DMS114 treated with DMSO at 0.1 percent for 48 hours (cell line): ENCODE data around the gene FGF2.
"Not testable (repeated sequence)": the region's sequence is repeated elsewhere in the genome, so short reads cannot be mapped to it uniquely, and the experiment has no call there.

Source experiments
- DNase-seq: peaks from one replicate; lab custom pipeline; 2025; ENCODE audit not compliant: unreplicated experiment; lab: John Stamatoyannopoulos, UW

Gene FGF2

DNA sequence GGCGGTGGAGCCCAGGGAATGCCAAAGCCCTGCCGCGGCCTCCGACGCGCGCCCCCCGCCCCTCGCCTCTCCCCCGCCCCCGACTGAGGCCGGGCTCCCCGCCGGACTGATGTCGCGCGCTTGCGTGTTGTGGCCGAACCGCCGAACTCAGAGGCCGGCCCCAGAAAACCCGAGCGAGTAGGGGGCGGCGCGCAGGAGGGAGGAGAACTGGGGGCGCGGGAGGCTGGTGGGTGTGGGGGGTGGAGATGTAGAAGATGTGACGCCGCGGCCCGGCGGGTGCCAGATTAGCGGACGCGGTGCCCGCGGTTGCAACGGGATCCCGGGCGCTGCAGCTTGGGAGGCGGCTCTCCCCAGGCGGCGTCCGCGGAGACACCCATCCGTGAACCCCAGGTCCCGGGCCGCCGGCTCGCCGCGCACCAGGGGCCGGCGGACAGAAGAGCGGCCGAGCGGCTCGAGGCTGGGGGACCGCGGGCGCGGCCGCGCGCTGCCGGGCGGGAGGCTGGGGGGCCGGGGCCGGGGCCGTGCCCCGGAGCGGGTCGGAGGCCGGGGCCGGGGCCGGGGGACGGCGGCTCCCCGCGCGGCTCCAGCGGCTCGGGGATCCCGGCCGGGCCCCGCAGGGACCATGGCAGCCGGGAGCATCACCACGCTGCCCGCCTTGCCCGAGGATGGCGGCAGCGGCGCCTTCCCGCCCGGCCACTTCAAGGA is at the start of gene FGF2:
Gene FGF2 (plus strand): TSS at position 279 of the 705 bp plus-strand sequence. CDS start 344 bp downstream, at position 623.
- no peak for DNase-seq

DNA sequence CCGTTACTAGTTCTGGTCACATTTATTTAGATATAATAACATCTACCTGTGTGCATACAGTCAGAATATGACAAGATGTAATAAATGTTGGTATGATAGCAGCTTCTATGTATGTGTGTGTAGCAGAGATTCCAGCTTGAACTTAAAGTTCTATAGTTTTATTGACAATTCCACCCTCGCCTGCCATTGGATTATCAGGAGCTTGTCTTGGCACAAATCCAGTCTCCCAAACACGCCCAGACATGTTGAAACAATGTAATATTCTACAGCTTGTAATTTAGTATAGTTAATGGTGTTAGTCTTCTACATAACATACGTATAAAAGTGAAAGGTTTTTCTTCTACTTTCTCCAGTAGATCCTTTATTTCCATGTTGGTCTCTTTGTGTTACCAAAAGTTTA is 49.7 kb upstream of the FGF2 start:
- no peak for DNase-seq

DNA sequence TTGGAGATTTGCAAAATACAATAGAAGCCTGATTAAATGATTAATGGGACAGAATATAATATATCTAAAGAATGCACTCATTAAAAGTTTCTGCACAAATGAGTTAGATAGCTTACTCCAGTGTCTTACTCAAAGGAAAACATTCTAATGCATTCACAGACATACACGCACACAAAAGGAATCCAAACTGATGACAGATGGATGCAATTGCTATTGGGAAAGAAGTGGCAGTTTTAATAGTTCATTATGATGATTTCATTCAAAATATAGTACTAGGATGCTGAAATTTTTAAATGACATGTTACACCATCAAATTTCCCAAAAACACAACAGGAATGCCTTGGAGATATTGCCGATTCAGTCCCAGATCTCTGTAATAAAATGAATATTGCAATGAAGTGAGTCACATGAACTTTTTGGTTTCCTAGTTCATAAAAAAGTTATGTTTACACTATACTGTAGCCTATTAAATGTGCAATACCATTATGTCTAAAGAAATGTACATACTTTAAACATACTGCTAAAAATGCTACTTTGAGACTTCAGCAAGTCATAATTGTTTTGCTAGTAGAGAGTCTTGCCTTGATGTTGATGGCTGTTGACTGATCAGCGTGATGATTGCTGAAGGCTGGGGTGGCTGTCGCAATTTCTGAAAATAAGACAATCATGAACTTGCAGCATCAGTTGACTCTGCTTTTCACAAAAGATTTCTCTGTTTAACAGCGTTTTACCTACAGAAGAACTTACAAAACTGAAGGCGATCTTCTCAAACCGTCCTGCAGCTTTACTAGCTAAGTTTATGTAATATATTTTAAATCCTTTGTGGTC is 48.6 kb upstream of the FGF2 start:
- DNase-seq: no peak

DNA sequence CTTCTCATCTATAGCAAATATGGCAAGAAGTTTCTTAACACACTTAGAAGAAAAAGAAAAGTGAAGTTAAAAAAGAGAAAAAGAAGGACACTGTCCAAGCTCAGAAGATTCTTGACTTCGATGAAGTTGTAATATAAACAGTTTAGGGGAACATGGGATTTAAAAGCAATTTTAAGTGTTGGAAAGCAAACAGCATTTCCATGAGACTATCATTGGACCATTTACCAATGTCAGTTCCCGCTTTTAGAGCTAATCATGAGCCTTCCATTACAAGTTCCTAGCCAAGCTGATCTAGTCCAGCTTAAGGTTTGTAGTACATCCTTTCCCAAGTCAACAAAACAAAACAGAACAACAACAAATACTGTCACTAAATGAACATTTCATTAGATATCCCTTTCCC is 45.1 kb upstream of the FGF2 start:
- DNase-seq: no peak

DNA sequence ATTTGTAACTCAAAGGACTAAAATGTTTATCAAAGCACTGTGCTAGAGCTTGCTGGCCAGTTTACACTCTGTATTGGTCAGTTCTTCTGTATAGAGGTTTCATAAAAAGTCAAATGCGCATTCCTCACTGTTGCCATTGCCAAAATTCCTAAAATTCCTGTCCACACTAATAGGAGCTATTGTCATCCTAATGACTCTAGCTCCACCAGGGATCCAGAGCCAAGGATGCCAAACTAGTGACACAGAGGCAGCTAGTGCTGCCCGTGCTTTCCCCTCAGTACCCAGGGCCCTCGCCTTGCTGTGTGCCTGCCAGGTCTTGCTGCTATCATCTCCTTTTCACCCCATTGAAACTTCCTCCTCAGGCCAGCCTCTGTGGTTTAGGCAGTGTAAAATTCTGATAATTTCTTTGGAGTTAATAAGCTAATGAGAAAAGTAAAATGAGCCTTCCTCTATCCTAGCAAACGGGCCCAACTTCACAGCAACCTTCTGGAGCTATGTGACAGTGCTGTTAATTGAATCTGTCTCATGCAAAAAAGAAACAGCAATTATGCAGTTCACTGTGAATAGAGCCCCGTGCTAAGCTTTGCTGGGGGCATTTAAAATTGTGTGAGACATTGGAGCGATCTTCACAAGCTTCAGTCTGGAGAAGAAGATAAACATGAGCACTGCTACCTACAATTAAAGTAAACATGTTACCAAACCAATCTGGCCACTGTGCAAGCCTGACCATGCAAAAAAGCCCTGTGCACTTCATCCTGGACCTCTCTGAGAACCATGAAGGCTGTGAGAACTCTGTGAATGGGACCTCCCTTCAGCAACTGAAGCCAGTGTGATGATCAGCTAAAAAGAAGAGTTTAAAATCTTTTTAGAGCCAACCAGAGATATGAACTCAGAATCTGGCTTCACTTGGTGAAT is 43.1 kb upstream of the FGF2 start:
- DNase-seq: peak; percentile 35

DNA sequence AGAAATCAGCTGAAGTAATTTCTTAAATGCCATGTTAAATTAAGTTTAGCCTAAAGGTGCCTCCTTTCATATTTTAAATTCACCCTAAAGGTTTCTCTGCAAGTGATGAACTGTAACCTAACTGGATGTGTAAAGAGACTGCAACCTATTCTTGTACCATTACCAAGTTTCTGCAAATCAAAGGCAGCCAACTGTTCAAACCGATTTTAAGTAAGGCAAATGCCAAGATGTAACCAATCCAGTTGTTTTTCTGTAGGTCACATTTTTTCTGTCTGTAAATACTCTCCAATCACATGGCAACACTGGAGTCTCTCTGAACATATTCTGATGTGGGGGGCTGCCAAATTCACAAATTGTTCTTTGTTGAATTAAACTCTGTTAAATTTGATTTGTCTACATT is 42.4 kb upstream of the FGF2 start:
- peak; percentile 34 for DNase-seq

DNA sequence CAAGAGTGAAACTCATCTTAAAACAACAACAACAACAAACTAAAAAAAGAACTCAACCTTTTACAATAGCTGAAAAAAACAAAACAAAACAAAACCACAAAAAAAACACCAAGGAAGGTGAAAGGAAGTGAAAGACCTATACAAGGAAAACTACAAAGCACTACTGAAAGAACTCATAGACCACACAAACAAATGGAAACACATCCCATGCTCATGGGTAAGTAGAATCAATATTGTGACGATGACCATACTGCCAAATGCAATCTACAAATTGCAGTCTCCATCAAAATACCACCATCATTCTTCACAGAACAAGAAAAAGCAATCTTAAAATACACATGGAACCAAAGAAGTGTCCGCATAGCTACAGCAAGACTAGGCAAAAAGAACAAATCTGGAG is 41.5 kb upstream of the FGF2 start:
- DNase-seq: no peak

DNA sequence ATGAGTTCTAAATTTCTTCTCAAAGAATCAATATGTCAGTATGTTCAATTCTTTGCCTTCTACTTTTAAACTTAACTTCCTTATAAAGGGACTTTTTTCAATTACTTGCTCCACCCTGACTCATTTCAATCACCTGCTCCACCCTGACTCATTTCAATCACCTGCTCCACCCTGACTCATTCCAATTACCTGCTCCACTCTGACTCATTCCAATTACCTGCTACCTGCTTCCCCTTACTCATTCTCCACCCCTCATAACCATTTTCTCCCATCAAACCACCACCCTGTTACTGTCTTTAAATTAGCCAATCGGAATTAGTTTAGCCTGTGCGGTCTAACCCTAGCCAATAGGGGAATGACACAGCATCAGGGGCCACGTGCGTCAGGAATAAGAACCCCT is 40.3 kb upstream of the FGF2 start:
- DNase-seq: not testable (repeated sequence)

DNA sequence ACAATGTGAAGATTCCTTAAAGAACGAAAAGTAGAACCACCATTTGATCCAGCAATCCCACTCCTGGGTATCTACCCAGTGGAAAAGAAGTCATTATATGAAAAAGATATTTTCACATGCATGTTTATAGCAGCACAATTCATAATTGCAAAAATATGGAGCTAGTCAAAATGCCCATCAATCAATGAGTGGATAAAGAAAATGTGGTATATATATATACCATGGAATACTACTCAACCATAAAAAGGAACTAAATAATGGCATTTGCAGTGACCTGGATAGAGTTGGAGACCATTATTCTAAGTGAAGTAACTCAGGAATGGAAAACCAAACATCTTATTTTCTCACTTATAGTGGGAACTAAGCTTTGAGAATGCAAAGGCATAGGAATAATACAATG is 39.7 kb upstream of the FGF2 start:
- DNase-seq: not testable (repeated sequence)

DNA sequence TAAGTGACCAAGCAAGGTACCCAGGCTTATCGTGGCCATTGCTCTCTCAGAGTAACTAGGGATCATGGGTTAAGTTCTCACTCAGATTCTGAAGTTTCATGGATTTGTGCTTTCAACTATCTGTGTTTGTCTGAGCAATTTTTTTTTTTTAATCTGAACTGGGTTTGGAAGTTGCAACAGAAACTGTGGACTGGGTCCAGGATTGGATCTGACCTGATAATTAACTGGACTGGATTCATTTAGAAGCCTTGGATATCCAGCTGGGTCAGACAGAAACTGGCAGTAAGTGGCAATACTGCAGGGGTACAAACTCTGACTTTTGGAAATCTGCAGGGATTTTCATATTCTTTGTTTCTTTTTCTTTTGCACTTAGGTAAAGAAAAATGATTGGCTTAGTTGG is 38.7 kb upstream of the FGF2 start:
- DNase-seq: no peak

DNA sequence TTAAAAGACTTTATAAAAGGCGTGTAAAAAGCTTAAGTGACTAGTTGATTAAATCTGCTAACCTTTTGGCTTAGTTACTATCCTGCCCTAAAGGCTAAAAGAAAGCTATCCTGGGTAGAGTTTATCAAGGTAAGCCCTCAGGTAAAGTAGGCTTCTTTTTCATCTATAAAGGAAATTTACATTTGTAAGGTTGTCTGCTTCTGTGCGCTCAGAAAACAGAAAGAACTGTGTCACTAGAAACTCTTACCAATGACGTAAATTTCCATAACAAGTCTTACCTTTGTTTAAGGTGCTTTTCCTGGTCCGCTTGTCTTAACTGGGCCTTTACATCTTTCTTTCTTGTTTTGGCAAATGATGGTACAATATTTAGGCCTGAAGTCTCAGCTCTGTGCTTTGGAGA is 37.7 kb upstream of the FGF2 start:
- no peak for DNase-seq

DNA sequence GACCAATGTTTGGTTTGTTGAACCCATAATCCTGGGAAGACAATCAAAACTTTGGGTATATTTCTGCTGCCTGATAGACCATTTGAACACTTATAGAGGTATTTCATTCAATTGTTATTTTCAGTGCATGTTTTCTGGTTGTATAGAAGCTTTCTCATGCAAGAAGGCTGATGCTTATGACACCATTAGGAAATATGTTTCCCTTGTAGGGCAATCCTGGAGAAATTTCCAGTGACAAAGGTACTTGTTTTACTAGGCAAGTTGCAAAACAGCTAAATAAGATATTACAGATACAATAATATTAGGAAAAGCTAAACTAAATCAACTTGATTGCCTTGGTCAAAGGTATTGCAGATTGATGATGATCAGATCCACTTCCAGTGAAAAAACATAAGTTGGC is 32.8 kb upstream of the FGF2 start:
- DNase-seq: no peak

DNA sequence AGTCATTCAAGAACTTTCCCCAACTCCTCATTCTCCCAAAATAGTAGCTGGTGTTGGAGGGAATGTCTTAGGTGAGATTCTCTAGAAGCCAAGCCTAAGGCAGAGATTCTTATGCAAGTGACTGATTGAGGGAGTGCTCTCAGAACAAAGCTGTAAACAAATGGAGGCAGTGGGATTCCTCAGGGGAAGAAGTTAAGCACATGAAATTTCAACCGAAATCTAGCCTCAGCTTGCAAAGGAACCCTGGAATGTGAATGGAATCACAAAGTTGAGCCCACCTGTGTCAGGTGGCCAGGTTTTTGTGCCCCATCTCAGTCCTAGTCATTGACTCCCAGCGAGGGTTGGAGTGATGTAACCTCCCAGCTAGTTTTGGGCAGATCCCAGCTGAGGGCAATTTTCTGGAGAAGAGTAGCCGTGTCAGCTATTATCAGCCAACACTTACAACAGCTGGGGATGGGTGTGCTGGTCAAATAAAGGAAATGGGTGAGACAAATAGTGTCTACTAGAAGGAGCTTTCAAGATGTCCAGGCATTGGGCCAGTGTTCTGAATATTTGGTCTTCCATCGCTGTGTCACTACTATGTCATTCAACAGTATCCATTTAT is 29.7 kb upstream of the FGF2 start:
- DNase-seq: no peak

DNA sequence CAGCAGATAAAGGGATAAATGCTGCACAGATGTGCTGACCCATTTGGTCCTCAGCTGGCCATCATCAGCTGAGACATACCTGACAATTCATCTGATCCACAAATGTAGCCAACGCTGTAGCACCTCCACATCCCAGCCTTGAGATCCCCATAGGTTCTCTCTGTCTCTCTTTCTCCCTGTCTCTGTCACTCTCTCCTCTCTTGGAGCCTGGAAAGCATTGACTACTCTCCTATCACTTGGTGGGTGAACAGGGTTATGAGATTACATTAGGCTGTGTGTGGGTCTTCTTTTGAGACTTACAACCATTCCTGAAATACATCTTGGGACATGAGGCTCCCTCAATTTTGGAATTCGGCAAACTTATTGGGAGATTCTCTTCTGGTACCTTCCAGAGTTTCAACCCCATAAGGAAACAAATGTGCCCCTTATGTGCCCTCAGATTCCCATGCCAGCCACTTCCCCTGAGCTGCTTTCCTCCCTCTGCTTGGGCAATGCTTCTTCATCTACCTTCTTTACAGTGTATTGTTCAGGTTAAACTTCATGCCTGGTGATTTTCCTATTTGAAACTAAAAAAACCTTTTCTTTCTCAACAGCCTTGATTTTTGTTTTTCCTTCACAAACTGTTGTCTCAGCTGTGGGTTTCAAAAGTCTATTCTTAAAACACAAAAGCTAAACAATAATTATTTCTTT is 29.1 kb upstream of the FGF2 start:
- no peak for DNase-seq

DNA sequence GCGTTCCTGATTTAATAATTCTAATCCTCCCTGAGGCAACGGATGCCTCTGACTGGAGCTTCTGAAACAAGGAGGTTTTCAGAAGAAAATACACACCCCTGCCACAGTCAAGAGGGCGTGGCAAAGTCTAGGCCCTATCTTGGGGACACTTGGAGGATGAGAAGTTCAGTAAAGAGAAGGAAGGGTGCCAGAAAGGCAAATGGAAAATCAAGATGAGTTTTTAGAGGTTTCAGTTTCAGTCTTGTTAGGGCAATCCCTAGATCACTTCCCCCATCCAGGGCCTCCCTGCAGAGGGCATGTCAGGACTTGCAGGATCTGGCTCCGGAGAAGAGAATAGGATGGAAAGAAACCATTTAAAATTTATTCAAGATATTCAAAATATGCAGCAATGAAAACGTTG is 28.5 kb upstream of the FGF2 start:
- peak; percentile 42 for DNase-seq

DNA sequence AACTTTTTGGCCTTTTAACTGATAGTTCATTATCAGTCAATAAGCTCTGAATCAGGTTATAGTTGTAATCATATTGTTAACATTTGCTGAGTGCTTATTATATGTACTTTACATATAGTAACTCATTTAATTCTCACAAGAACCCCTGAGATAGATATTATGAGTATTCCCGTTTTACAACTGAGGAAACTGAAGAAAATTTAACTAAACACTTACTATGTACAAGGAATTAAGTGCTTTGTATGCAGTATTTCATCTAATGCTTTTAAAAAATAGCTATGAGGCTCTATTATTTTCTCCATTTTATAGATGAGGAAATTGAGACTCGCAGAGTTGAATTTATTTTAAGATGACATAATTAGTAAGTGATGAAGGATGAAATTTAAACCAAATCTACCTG is 27.7 kb upstream of the FGF2 start:
- no peak for DNase-seq

DNA sequence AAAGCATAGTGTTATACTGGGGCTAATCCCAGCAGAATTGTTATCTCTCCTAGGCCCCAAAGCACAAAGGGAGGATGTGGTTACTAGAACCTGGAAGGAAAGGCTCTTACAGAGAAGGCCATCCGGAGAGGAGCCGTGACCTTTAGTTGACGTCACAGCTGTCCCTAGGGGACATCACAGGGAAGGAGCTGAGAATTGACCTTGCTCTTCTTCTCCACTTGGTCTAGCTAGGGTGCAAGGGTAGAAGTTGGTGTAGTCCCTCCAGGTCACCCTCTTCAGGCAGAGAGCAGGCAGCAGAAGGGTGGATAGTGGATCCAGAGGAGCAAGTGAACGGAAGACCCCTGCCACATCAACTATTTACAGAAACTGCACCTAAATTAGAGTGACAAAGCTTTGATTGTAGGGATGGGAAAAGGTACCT is 22.8 kb upstream of the FGF2 start:
- DNase-seq: no peak

DNA sequence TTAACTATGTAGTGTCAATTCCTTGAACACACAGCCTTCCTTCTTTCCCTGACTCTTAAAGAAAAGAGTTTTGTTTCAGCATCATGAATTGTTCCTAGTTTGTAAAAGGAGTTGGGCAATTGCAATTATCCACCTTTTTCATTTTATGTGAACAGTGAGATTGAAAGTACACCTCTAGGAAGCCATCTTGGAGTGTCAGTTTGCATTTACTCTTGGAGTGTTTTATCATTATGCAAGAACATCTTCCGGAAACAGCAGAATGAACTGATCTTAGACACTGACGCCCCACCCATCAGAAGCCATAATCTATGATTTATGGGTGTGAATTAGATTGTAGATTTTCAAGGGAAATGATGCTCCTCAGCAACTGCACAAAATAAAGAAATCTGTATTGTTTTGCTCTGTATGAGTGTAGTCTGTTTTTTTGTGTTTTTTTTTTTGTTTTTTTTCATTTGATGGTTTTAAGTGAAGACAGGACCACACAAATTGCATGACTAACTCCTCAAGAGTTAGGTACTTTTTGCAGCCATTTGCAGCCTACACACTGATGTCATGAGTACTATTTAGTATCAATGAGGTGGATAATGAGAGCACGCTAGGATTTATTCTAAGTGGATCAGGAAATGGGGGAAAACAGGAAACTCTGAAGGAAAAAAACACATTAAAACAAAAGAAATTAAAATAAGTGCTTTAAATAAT is 19.5 kb upstream of the FGF2 start:
- DNase-seq: no peak

DNA sequence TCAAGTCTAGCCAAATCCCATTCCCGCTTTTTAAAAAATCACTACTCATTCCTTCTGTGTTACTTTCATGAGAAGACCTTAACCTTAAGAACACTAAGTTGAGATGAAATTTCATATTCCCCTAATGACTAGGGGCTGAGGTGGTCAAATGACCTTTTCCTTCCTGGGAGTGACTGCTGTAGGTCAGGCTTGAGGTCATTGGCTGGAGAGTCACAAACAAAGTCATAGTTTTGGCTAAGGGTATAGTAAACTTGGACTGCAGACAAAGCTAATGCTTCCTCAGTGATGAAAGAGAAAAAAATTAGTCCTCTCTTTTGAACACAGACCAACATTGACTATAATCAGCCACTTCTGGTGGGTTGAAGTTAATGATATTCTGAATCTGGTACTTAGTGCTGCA is 16.0 kb upstream of the FGF2 start:
- no peak for DNase-seq

DNA sequence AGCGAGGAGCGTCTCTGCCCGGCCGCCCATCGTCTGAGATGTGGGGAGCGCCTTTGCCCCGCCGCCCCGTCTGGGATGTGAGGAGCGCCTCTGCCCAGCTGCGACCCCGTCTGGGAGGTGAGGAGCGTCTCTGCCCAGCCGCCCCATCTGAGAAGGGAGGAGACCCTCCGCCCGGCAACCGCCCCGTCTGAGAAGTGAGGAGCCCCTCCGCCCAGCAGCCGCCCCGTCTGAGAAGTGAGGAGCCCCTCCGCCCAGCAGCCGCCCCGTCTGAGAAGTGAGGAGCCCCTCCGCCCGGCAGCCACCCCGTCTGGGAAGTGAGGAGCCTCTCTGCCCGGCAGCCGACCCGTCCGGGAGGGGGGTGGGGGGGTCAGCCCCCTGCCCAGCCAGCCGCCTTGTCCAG is 14.8 kb upstream of the FGF2 start:
- DNase-seq: not testable (repeated sequence)
